HEK293 (cell line): ENCODE results near the gene CAB39.

Experiments
- ZNF10 ChIP-seq: fragments of 450-650 bp; formaldehyde crosslinking; IDR thresholded peaks from 2 replicates; pipeline ENCODE4 v1.5.1; 2017; ENCODE audit warnings: missing biosample characterization, missing genetic modification characterization
- ZNF433 ChIP-seq: fragments of 450-650 bp; formaldehyde crosslinking; IDR thresholded peaks from 2 replicates; pipeline ENCODE4 v1.5.1; 2016; ENCODE audit warnings: missing biosample characterization, missing genetic modification characterization, low read depth
- ZNF701 ChIP-seq: fragments of 450-650 bp; formaldehyde crosslinking; IDR thresholded peaks from 2 replicates; pipeline ENCODE4 v1.5.1; 2016; ENCODE audit warnings: missing biosample characterization, missing genetic modification characterization
- TF ChIP-seq, protein P1 (sequence below): fragments of 450-650 bp; formaldehyde crosslinking; IDR thresholded peaks from 2 replicates; pipeline ENCODE4 v1.5.1; 2016; ENCODE audit warnings: missing biosample characterization, missing genetic modification characterization

DNA sequence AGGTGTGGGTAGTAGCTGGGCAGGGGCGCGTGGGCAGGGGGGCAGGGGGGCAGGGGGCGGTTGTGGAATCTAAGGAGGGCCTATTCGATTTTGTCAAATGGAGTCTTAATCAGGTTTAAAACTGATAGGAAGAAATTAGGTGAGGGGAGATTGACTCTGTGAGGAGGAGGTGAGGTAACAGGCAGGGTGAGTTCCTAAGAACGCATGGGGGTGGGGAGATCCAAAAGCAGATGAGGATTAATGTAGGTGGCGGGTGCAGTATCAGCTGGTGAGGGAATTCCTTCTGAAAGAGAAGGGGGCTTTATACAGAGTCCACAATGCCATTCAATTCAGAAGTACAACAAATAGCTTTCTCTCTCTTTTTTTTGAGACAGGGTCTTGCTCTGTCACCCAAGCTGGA lies 72.7 kb downstream of the CAB39 start:
- TF ChIP-seq ZNF433 (tag by site-specific recombination): no peak
- TF ChIP-seq ZNF701 (tag by site-specific recombination): no peak
- TF ChIP-seq, protein P1, sequence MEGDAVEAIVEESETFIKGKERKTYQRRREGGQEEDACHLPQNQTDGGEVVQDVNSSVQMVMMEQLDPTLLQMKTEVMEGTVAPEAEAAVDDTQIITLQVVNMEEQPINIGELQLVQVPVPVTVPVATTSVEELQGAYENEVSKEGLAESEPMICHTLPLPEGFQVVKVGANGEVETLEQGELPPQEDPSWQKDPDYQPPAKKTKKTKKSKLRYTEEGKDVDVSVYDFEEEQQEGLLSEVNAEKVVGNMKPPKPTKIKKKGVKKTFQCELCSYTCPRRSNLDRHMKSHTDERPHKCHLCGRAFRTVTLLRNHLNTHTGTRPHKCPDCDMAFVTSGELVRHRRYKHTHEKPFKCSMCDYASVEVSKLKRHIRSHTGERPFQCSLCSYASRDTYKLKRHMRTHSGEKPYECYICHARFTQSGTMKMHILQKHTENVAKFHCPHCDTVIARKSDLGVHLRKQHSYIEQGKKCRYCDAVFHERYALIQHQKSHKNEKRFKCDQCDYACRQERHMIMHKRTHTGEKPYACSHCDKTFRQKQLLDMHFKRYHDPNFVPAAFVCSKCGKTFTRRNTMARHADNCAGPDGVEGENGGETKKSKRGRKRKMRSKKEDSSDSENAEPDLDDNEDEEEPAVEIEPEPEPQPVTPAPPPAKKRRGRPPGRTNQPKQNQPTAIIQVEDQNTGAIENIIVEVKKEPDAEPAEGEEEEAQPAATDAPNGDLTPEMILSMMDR (tag by site-specific recombination): no peak
- TF ChIP-seq ZNF10 (tag by site-specific recombination): no peak
